Measurements from ENCODE around the gene SPRN.
"Not testable (repeated sequence)": the region's sequence is repeated elsewhere in the genome, so short reads cannot be mapped to it uniquely, and the experiment has no call there.

The SPRN gene

GRCh38 chr10:133456041-133456951 lies 31.9 kb upstream of the SPRN start:
- no peak for DNase-seq

GRCh38 chr10:133455611-133456031 lies 31.2 kb upstream of the SPRN start:
- no peak for DNase-seq

GRCh38 chr10:133455196-133455595 lies 30.8 kb upstream of the SPRN start:
- no peak for DNase-seq

- no peak for DNase-seq
Observed at GRCh38 chr10:133454204-133454893, 29.9 kb upstream of the SPRN start.

- peak in 1 of 2 donors; percentile 51 for DNase-seq
Observed at GRCh38 chr10:133453516-133454203, 29.2 kb upstream of the SPRN start, which contains the start of gene SCART1. SCART1 (plus strand) TSS chr10:133453945; CDS start chr10:133453998, 53 bp downstream.

GRCh38 chr10:133452453-133452852 lies 28.0 kb upstream of the SPRN start:
- DNase-seq = no peak

- no peak for DNase-seq
Observed at GRCh38 chr10:133451346-133451745, 26.9 kb upstream of the SPRN start.

- DNase-seq = no peak
Observed at GRCh38 chr10:133448120-133448519, 23.7 kb upstream of the SPRN start.

GRCh38 chr10:133446979-133447378 lies 22.6 kb upstream of the SPRN start:
- no peak for DNase-seq

GRCh38 chr10:133445751-133446708 lies 21.6 kb upstream of the SPRN start:
- DNase-seq = no peak

- DNase-seq = no peak
Observed at GRCh38 chr10:133445268-133445732, 20.9 kb upstream of the SPRN start.

GRCh38 chr10:133444342-133445267 lies 20.2 kb upstream of the SPRN start:
- no peak for DNase-seq

- DNase-seq = no peak
Observed at GRCh38 chr10:133442967-133443924, 18.8 kb upstream of the SPRN start.

GRCh38 chr10:133442191-133442966 lies 18.0 kb upstream of the SPRN start:
- peak in 1 of 2 donors; percentile 34 for DNase-seq

- no peak for DNase-seq
Observed at GRCh38 chr10:133441780-133442179, 17.4 kb upstream of the SPRN start.

GRCh38 chr10:133441356-133441755 lies 16.9 kb upstream of the SPRN start:
- not testable (repeated sequence) for DNase-seq

- DNase-seq = no peak
Observed at GRCh38 chr10:133440633-133441285, 16.3 kb upstream of the SPRN start.

All from CD4-positive, alpha-beta T cell treated with Interferon alpha-2 for 1 hour (primary cell).